ENCODE results near the gene SMIM44.

The SMIM44 gene

DNA sequence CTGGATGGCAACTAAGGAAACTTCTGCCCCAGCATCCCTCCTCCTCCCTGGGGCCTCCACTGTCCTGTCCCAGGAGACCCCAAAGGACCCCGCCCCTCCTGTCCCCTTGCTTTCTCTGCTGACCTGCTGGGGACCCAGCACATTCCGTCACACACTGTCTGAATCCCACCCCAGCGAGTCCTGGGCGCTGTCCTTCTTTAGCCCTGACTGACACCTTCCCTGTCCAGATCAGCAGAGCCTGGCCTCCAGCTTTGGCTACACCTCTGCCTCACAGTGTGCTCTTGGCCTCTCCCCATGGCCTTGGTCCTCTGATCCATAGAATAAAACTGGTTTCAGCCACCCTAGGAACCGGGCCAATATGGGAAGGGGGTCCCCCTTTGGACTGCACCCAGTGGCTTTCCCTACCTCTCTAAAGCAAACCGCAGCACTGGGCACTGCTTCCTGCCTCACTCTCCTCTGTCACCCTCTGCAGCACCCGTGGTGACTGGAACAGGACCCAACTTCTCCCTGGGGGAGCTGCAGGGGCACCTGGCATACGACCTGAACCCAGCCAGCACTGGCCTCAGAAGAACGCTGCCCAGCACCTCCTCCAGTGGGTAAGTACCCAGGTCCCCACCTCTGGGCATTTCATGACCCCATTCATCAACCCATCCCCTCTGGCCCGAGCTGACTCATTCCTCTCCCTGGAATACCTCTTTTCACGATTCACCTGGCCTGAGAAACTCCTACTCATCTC, 49.3 kb downstream of the SMIM44 start:
- H3K4me3 ChIP-seq (ENCODE audit: low read length), result peak overlapping the region; percentile 59
- H3K9me3 ChIP-seq (ENCODE audit: control insufficient read depth, low read depth, low read length), result no peaks in the 10 kb centered on the region
- no peaks in the 10 kb centered on the region for H3K36me3 ChIP-seq (ENCODE audit: control insufficient read depth, low read depth, low read length)
- H3K9ac ChIP-seq (ENCODE audit: low read length), result no peak overlapping the region
- H3K27me3 ChIP-seq (ENCODE audit: control insufficient read depth, insufficient read depth, low read length), result no peaks in the 10 kb centered on the region
- H3K4me1 ChIP-seq (ENCODE audit: control insufficient read depth, low read depth, low read length), result no peaks in the 10 kb centered on the region
- no peak overlapping the region for H3K27ac ChIP-seq (ENCODE audit: low read length)

DNA sequence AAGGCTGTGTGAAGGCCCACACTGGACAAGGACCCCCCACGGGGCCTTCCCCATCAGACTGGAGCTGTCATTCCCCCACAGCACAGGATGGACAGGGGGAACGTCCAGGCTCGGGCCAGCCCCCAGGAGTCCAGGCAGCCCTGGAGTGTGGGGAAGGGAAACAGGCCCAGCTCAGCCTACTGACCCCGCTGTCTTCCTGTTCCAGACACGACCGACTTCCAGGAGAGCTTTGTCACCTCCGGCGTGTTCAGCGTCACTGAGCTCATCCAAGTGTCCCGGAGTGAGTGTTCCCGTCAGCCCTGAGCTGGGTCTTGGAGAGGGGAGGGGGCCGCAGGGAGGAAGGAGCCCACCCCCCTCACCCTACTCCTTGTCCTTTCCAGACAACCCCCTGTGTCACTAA, 49.9 kb downstream of the SMIM44 start:
- Histone ChIP-seq H3K9ac (ENCODE audit: low read length) (no peak overlapping the region), H3K36me3 (ENCODE audit: control insufficient read depth, low read depth, low read length) (no peaks in the 10 kb centered on the region), H3K27ac (ENCODE audit: low read length) (no peak overlapping the region)

More for the DNA sequence above, 49.9 kb downstream of the SMIM44 start:
- no peak overlapping the region for H3K4me3 ChIP-seq (ENCODE audit: low read length)
- no peaks in the 10 kb centered on the region for H3K27me3 ChIP-seq (ENCODE audit: control insufficient read depth, insufficient read depth, low read length)
- no peaks in the 10 kb centered on the region for H3K4me1 ChIP-seq (ENCODE audit: control insufficient read depth, low read depth, low read length)
- H3K9me3 ChIP-seq (ENCODE audit: control insufficient read depth, low read depth, low read length), result no peaks in the 10 kb centered on the region
